Left kidney (tissue), 2 donors: ENCODE data around the gene CYP2D6. TPM values are rescaled to one million over a fixed set of nuclear protein-coding genes. Genes with fewer than 3 reads are reported as not detected.
"Not testable (repeated sequence)": the region's sequence is repeated elsewhere in the genome, so short reads cannot be mapped to it uniquely, and the experiment has no call there.

ENCODE experiments used
- DNase-seq: peaks from one replicate; pipeline ENCODE4 v3.0.0-alpha.2; 2013
- polyA plus RNA-seq: library from polyadenylated mRNA; unstranded; fragments of 120-200 nt; gene quantifications from one replicate; pipeline ENCODE4 v1.2.1, GENCODE V29; 2013; ENCODE audit not compliant: insufficient read length

Gene CYP2D6
- polyA plus RNA-seq, 1 donor = 6.2 TPM

- no peak for DNase-seq
Measured at GRCh38 chr22:42134100-42135020, 3.8 kb upstream of the CYP2D6 start.

DNA sequence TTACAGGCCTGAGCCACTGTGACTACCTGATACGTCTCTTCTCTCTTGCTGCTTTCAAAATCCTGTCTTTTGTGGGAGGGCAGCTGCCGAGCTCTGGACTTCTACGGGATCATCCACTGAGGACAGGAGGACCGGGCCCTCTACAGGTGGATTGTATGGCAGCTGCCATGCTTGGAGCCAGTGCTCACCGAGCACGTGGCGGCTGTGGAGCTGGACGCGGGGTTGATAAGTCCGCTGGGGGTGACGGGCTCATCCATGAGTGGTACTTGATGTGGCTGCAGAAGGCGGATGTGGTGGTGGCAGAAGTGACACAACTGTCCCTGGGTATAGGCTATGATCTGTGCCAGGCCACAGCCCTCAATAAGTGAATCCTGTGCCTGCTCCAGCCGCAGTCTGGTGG is 1.8 kb upstream of the CYP2D6 start:
- DNase-seq = no peak

GRCh38 chr22:42131562-42131961 is 952 bp upstream of the CYP2D6 start:
- DNase-seq = no peak

DNA sequence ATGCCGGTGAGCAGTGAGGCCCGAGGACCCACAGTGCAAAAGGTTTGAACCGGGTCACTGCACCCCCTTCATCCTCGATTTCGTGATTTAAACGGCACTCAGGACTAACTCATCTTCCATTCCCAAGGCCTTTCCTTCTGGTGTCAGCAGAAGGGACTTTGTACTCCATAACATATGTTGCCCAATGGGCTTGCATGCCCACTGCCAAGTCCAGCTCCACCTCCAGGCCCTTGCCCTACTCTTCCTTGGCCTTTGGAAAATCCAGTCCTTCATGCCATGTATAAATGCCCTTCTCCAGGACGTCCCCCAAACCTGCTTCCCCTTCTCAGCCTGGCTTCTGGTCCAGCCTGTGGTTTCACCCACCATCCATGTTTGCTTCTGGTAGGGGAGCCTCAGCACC is 428 bp downstream of the CYP2D6 start:
- DNase-seq = not testable (repeated sequence)

DNA sequence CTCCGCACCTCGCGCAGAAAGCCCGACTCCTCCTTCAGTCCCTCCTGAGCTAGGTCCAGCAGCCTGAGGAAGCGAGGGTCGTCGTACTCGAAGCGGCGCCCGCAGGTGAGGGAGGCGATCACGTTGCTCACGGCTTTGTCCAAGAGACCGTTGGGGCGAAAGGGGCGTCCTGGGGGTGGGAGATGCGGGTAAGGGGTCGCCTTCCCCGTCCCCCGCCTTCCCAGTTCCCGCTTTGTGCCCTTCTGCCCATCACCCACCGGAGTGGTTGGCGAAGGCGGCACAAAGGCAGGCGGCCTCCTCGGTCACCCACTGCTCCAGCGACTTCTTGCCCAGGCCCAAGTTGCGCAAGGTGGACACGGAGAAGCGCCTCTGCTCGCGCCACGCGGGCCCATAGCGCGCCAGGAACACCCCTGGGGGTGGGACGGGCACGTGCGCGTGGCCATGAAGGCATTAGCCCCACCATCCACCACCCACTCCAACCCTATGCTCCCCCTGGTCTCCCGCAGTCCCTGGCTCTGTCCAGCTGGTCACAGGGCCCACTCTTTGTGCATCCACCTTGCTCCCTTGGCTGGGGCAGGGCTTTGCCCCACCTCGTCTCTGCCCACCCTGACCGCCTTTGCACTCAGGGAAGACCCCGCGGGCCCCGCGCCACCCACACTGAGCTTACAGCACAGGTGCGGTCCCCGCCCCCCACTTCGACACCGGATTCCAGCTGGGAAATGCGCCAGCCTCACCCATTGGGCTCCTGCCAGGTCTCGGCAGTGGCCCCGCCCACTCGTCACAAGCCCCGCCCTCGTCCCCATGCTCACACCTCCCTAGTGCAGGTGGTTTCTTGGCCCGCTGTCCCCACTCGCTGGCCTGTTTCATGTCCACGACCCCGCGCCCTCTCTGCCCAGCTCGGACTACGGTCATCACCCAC is 1.6 kb downstream of the CYP2D6 start:
- DNase-seq = not testable (repeated sequence)

GRCh38 chr22:42128007-42128406 is 2.6 kb downstream of the CYP2D6 start:
- DNase-seq = not testable (repeated sequence)

- DNase-seq = no peak
Measured at GRCh38 chr22:42127606-42128005, 3.0 kb downstream of the CYP2D6 start.

DNA sequence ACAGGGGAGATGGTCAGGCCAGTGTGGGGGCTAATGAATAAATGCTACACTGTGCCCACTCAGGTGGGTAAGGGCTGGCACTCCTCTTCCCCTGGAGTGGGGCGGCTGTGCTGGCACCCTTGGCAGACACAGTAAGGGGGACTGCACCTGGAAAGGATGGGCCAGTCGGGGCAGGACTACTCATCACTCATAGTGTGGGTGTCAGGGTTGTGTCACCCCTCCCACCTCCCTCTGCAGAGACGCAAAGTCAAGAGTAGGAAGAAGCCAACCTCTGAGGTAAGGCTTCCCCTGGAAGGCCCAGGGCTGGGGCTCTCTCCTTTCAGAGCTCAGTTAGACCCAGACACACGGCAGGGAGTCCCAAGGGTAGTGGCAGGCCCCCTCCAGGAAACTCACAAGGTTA is 7.1 kb downstream of the CYP2D6 start:
- not testable (repeated sequence) for DNase-seq

DNA sequence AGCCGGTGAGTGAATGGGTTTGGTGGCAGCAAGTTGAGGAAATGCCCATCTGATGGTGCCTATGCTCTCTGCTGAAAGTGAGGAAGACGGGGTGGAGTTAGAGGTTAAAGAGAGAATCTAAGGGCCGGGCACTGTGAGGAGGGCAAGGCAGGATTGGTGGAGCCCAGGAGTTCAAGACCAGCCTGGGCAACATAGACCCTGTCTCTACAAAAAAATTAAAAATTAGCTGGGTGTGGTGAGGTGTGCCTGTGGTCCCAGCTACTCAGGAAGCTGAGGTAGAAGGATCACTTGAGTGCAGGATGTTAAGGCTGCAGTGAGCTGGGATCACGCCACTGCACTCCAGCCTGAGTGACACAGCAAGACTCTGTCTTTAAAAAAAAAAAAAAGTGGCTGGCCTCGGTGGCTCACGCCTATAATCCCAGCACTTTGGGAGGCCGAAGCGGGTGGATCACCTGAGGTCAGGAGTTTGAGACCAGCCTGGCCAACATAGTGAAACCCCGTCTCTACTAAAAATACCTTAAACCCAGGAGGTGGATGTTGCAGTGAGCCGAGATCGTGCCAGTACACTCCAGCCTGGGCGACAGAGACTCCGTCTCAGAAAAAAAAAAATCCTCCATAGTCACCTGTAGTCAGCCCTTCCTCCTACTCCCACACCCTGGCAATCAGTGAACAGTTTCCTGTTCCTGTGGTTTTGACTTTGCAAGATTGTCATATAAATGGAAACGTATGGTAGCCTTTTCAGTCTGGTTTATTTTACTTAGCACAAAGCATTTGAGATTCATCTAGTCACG is 10.2 kb downstream of the CYP2D6 start:
- DNase-seq = not testable (repeated sequence)

DNA sequence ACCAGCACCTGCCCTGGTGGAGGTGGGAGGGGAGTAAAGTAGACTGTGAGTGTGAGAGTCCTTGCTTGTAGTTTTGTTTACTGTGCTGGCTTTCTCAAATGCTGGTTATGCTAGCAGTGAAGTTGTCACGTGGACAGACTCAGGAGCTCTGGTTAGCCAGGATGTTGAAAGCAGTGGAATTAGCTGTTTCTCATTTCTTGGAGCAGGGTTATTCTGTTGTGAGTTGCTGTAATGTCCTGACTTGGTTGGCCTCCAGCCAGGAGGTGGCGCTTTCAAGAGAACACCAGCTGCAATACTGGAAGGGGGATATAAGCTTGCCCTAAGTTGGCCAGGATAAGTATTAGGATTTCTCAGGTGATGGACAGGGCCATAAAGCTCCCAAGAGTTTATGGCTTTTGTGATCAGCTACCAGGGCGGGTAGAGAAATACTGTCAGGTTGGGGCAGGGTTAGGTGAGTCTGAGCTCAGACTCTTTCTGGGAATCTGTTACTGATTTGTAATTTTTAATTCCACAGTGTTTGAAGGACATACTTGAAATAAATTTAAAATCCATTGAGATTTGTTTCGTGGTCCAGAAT is 13.7 kb downstream of the CYP2D6 start:
- DNase-seq = no peak

- not testable (repeated sequence) for DNase-seq
Measured at GRCh38 chr22:42115420-42115830, 15.2 kb downstream of the CYP2D6 start.

GRCh38 chr22:42114721-42115120 is 15.9 kb downstream of the CYP2D6 start:
- no peak for DNase-seq

- DNase-seq = peak; percentile 32
Measured at GRCh38 chr22:42112793-42113192, 17.8 kb downstream of the CYP2D6 start.

DNA sequence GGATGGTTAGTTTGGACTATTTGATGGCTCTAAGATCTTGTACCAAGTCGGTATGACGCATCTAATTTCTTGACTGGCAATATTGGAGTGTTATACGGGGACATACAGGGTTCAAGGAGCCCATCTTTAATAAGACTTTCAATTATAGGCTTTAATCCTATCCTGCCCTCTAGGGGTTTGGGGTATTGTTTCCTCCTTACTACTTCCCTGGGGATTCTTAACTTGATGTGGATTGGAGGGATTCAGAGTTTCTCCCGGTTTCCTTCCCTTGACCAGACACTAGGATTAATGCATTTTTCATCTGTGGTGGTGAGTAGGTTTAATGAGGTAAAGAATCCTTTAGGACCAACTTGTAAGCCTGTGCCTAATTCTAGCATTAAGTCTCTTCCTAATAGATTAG is 18.8 kb downstream of the CYP2D6 start:
- DNase-seq = no peak

- DNase-seq = no peak
Measured at GRCh38 chr22:42108848-42109247, 21.8 kb downstream of the CYP2D6 start.

DNA sequence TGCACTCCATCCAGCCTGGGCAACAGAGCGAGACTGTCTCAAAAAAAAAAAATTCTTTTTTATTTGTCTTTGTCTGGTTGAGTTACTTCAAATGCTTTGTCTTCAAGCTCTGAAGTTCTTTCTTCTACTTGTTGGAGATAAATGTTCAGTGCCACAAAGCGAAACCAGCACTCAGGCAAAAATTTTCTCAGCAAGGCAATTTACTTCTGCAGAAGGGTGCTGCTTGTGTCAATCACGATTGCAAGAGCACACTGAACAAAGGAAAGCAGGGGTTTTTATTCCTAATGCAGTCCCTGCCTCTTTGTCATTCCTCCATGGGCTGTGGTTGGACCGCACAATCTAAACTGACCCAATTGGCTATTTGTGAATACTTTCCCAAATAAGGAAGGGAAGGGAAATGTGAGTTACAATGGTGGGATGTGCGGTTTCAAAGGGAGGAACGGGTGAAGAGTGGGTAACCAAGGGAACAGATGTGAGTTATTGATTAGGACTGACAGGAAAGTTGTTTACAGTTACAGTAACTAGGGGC is 26.2 kb downstream of the CYP2D6 start:
- DNase-seq = not testable (repeated sequence)

GRCh38 chr22:42101199-42101598 is 29.4 kb downstream of the CYP2D6 start:
- DNase-seq = no peak

GRCh38 chr22:42091455-42091782 is 39.2 kb downstream of the CYP2D6 start:
- DNase-seq = no peak

DNA sequence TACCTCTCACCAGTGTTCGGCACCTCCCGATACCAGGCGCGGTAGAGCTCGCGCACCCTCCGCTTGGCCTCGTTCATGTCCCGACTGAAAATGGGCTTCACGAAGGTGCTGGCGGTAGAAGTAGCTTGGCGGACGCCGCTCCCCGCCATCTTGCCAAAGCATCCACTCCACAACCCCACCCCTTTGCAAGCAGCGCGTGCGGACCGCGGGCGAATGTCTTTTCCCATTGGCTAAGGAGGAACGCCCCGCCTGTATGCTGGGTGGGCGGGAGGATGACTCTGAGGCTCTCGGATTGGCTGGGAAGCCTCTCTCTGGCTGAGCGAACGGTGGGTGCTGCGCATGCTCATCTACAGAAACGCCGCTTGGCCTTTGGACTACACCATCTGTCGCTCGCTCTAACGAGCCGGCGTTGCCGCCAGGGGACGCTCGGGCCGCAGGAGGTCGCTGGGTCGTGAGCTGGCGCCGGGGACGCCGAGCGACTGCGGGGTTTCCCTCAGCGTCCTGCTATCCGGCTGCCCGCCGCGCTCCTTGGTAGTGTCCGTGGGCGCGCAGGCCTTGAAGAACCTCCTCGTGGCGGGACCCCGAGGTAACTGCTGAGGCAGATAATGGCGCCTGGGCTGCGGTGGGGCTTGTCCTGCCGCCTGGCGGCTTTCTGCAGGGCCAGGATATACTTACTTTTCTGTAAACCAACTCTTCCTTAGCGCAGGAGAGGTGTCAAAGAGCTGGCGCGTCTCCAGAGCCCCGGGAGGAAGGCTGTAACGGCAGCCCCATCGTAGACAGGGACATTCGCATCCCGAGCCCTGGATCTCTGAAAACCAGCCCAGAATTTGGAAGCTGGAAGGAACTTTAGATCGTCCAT is 39.8 kb downstream of the CYP2D6 start, which contains the start of gene NDUFA6:
Gene NDUFA6 (minus strand): TSS at position 177 of the 859 bp plus-strand sequence. CDS start 28 bp downstream, at position 149.
- DNase-seq = peak; percentile 99

DNA sequence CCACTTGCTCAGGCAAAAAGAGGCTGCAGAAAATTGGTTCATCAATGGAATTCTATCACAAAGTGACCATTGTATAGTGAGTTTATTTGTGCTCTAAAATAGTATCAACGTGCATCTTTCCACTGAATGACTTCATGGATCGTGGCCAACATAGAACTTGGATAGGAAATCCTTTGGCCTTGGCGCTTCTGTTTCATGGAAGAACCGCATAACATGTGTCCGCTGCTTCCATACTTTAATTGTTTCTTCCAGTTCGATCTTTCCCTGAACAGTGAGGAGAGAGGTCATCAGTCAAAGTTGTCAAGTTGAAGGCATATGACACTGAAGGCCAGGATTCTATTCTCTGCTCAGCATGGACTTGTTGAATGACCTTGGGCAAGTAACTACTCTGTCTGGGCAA is 44.6 kb downstream of the CYP2D6 start:
- no peak for DNase-seq
